Naive thymus-derived CD8-positive, alpha-beta T cell (primary cell): ENCODE data around the gene LUZP4. TPM values are rescaled to one million over a fixed set of nuclear protein-coding genes. Genes with fewer than 3 reads are reported as not detected.

Experiments
- ATAC-seq, 2 donors: fragments of 150-1000 bp; cut with Tn5 transposase in 1 of 2; sonication (Bioruptor Pico), chemical (Tn5 transposase) in 1 of 2; 1 replicate in 1 of 2; 2 replicates in 1 of 2; pipeline ENCODE4 v1.10.0; 2021; ENCODE audit warnings: mild to moderate bottlenecking in 2 of 2, moderate library complexity in 2 of 2
- POLR2A ChIA-PET: fragments of 350-600 bp; sonication (Branson Sonifier 250); formaldehyde crosslinking; loops from one replicate; lab custom pipeline; 2021; ENCODE audit warnings: antibody characterized with exemption; lab: Charles Lee
- DNase-seq, 10 donors: peaks; one replicate each; pipeline versions ENCODE4 v3.0.0 to v3.0.0-alpha.2; 2020 to 2022
- H3K27ac Mint-ChIP-seq, 10 donors: one replicate each; pipeline ENCODE4 v1.8.0; 2020 to 2022; ENCODE audit warnings: mild to moderate bottlenecking in 10 of 10, mixed read lengths in 10 of 10, moderate library complexity in 4 of 10, inconsistent platforms in 1 of 10
- H3K27me3 Mint-ChIP-seq, 5 donors: one replicate each; pipeline ENCODE4 v1.8.0; 2021 to 2022; ENCODE audit warnings: mixed read lengths in 5 of 5
- H3K36me3 Mint-ChIP-seq, 3 donors: one replicate each; pipeline ENCODE4 v1.8.0; 2020 to 2022; ENCODE audit warnings: mixed read lengths in 3 of 3, mild to moderate bottlenecking in 2 of 3, inconsistent platforms in 1 of 3
- H3K4me1 Mint-ChIP-seq, 4 donors: one replicate each; pipeline ENCODE4 v1.8.0; 2021 to 2022; ENCODE audit warnings: mixed read lengths in 4 of 4
- H3K4me3 Mint-ChIP-seq, 10 donors: one replicate each; pipeline ENCODE4 v1.8.0; 2020 to 2022; ENCODE audit warnings: mild to moderate bottlenecking in 10 of 10, mixed read lengths in 10 of 10, moderate library complexity in 6 of 10, inconsistent platforms in 1 of 10
- H3K9me3 Mint-ChIP-seq, 9 donors: one replicate each; pipeline ENCODE4 v1.8.0; 2020 to 2022; ENCODE audit warnings: mixed read lengths in 9 of 9, mild to moderate bottlenecking in 3 of 9, inconsistent platforms in 1 of 9, moderate library complexity in 1 of 9
- polyA plus RNA-seq, 3 donors: library from polyadenylated mRNA; unstranded; fragments of 300-500 nt; fragmentation: Illumina TruSeq; gene quantifications; one replicate each; pipeline ENCODE4 v1.2.3, GENCODE V29; 2021
- total RNA-seq, 8 experiments: library from RNA in 2 of 8; stranded (reverse) in 2 of 8; gene quantifications; one replicate each; pipeline ENCODE4 v1.2.3 and lab custom pipeline; 2021 to 2026

Gene LUZP4
- total RNA-seq, result not detected
- not detected for polyA plus RNA-seq
- total RNA-seq (lab: John Stamatoyannopoulos, UW), result 0 reads per million in 6 experiments

GRCh38 chrX:115289465-115289864 lies at the start of gene LUZP4:
TSS of gene LUZP4 (plus strand) at chrX:115289715. CDS start at chrX:115289760, 45 bp downstream.
- peaks cover 0 to 10% (median 0%) of the 10 kb centered on the region in 9 donors for H3K9me3 Mint-ChIP-seq
- no peak for ATAC-seq
- POLR2A ChIA-PET, result no interaction called here
- H3K27ac Mint-ChIP-seq, result no peak within 1 kb of the TSS
- no peak for DNase-seq
- no peaks in the 10 kb centered on the region for H3K36me3 Mint-ChIP-seq
- no peaks in the 10 kb centered on the region for H3K27me3 Mint-ChIP-seq
- H3K4me1 Mint-ChIP-seq, result no peaks in the 10 kb centered on the region
- H3K4me3 Mint-ChIP-seq, result no peak within 1 kb of the TSS

GRCh38 chrX:115251458-115252233 lies 37.9 kb upstream of the LUZP4 start:
- H3K9me3 Mint-ChIP-seq, result peaks cover 0 to under 1% (median 0%) of the 10 kb centered on the region in 9 donors
- H3K36me3 Mint-ChIP-seq, result no peaks in the 10 kb centered on the region
- no peak overlapping the region for H3K4me3 Mint-ChIP-seq
- H3K27me3 Mint-ChIP-seq, result no peaks in the 10 kb centered on the region
- POLR2A ChIA-PET, result no interaction called here
- no peak overlapping the region for H3K27ac Mint-ChIP-seq
- H3K4me1 Mint-ChIP-seq, result no peaks in the 10 kb centered on the region
- no peak for DNase-seq
- no peak for ATAC-seq

GRCh38 chrX:115255003-115255402 lies 34.5 kb upstream of the LUZP4 start:
- no peak for DNase-seq

GRCh38 chrX:115257711-115258110 lies 31.8 kb upstream of the LUZP4 start:
- ATAC-seq (no peak), DNase-seq (no peak)
- Mint-ChIP-seq H3K9me3 (peaks cover 0 to 5% (median 0%) of the 10 kb centered on the region in 9 donors), H3K27me3 (no peaks in the 10 kb centered on the region), H3K36me3 (no peaks in the 10 kb centered on the region), H3K4me3 (no peak overlapping the region), H3K27ac (no peak overlapping the region), H3K4me1 (no peaks in the 10 kb centered on the region)
- POLR2A ChIA-PET, result no interaction called here

More at GRCh38 chrX:115255003-115255402, 34.5 kb upstream of the LUZP4 start:
- no peaks in the 10 kb centered on the region for H3K4me1 Mint-ChIP-seq
- no peaks in the 10 kb centered on the region for H3K27me3 Mint-ChIP-seq
- no peak overlapping the region for H3K27ac Mint-ChIP-seq
- POLR2A ChIA-PET, result no interaction called here
- H3K36me3 Mint-ChIP-seq, result no peaks in the 10 kb centered on the region
- H3K9me3 Mint-ChIP-seq, result peaks cover 0 to 5% (median 0%) of the 10 kb centered on the region in 9 donors
- H3K4me3 Mint-ChIP-seq, result no peak overlapping the region
- ATAC-seq, result no peak

- Mint-ChIP-seq H3K9me3 (peaks cover 0 to 5% (median 0%) of the 10 kb centered on the region in 9 donors), H3K4me3 (no peak overlapping the region), H3K4me1 (no peaks in the 10 kb centered on the region), H3K36me3 (no peaks in the 10 kb centered on the region), H3K27ac (no peak overlapping the region), H3K27me3 (no peaks in the 10 kb centered on the region)
- DNase-seq (no peak), ATAC-seq (no peak)
- POLR2A ChIA-PET, result no interaction called here
Observed at GRCh38 chrX:115259238-115259875, 30.2 kb upstream of the LUZP4 start.

GRCh38 chrX:115260330-115260729 lies 29.2 kb upstream of the LUZP4 start:
- H3K4me1 Mint-ChIP-seq, result no peaks in the 10 kb centered on the region
- no peaks in the 10 kb centered on the region for H3K36me3 Mint-ChIP-seq
- POLR2A ChIA-PET, result no interaction called here
- no peak for DNase-seq
- no peak for ATAC-seq
- H3K9me3 Mint-ChIP-seq, result peaks cover 0 to 5% (median 0%) of the 10 kb centered on the region in 9 donors
- no peaks in the 10 kb centered on the region for H3K27me3 Mint-ChIP-seq
- H3K27ac Mint-ChIP-seq, result no peak overlapping the region
- H3K4me3 Mint-ChIP-seq, result no peak overlapping the region

GRCh38 chrX:115261148-115261547 lies 28.4 kb upstream of the LUZP4 start:
- Mint-ChIP-seq H3K9me3 (peaks cover 0 to 5% (median 0%) of the 10 kb centered on the region in 9 donors), H3K4me1 (no peaks in the 10 kb centered on the region), H3K4me3 (no peak overlapping the region), H3K27ac (no peak overlapping the region), H3K27me3 (no peaks in the 10 kb centered on the region), H3K36me3 (no peaks in the 10 kb centered on the region)
- DNase-seq, result no peak
- POLR2A ChIA-PET, result no interaction called here
- no peak for ATAC-seq

GRCh38 chrX:115264009-115264408 lies 25.5 kb upstream of the LUZP4 start:
- no peaks in the 10 kb centered on the region for H3K36me3 Mint-ChIP-seq
- no peaks in the 10 kb centered on the region for H3K4me1 Mint-ChIP-seq
- ATAC-seq (no peak), DNase-seq (no peak)
- H3K27ac Mint-ChIP-seq, result no peak overlapping the region
- peaks cover 0 to 4% (median 0%) of the 10 kb centered on the region in 5 donors for H3K27me3 Mint-ChIP-seq
- peaks cover 0 to 4% (median 0%) of the 10 kb centered on the region in 9 donors for H3K9me3 Mint-ChIP-seq
- POLR2A ChIA-PET, result no interaction called here
- no peak overlapping the region for H3K4me3 Mint-ChIP-seq

- POLR2A ChIA-PET, result no interaction called here
- peaks cover 0 to 4% (median 0%) of the 10 kb centered on the region in 9 donors for H3K9me3 Mint-ChIP-seq
- ATAC-seq (no peak), DNase-seq (no peak)
- no peak overlapping the region for H3K27ac Mint-ChIP-seq
- H3K4me3 Mint-ChIP-seq, result no peak overlapping the region
- no peaks in the 10 kb centered on the region for H3K4me1 Mint-ChIP-seq
- no peaks in the 10 kb centered on the region for H3K36me3 Mint-ChIP-seq
- H3K27me3 Mint-ChIP-seq, result peaks cover 0 to 4% (median 0%) of the 10 kb centered on the region in 5 donors
Observed at GRCh38 chrX:115266300-115266699, 23.2 kb upstream of the LUZP4 start.

GRCh38 chrX:115268421-115268820 lies 21.1 kb upstream of the LUZP4 start:
- POLR2A ChIA-PET, result no interaction called here
- ATAC-seq (no peak), DNase-seq (no peak)
- Mint-ChIP-seq H3K27ac (no peak overlapping the region), H3K4me1 (no peaks in the 10 kb centered on the region), H3K9me3 (peaks cover 0 to 4% (median 0%) of the 10 kb centered on the region in 9 donors), H3K4me3 (no peak overlapping the region), H3K27me3 (peaks cover 0 to 4% (median 0%) of the 10 kb centered on the region in 5 donors), H3K36me3 (no peaks in the 10 kb centered on the region)

GRCh38 chrX:115269051-115269683 lies 20.3 kb upstream of the LUZP4 start:
- H3K36me3 Mint-ChIP-seq, result no peaks in the 10 kb centered on the region
- ATAC-seq, result no peak
- H3K4me3 Mint-ChIP-seq, result no peak overlapping the region
- POLR2A ChIA-PET, result no interaction called here
- H3K4me1 Mint-ChIP-seq, result no peaks in the 10 kb centered on the region
- DNase-seq, result no peak
- H3K27me3 Mint-ChIP-seq, result peaks cover 0 to 4% (median 0%) of the 10 kb centered on the region in 5 donors
- peaks cover 0 to 4% (median 0%) of the 10 kb centered on the region in 9 donors for H3K9me3 Mint-ChIP-seq
- H3K27ac Mint-ChIP-seq, result no peak overlapping the region

- Mint-ChIP-seq H3K27me3 (no peaks in the 10 kb centered on the region), H3K36me3 (no peaks in the 10 kb centered on the region), H3K4me1 (no peaks in the 10 kb centered on the region), H3K27ac (no peak overlapping the region), H3K9me3 (peaks cover 0 to 10% (median 0%) of the 10 kb centered on the region in 9 donors), H3K4me3 (no peak overlapping the region)
- POLR2A ChIA-PET, result no interaction called here
- DNase-seq (no peak), ATAC-seq (no peak)
Observed at GRCh38 chrX:115284877-115285276, 4.6 kb upstream of the LUZP4 start.

- no peak for DNase-seq
- POLR2A ChIA-PET, result no interaction called here
- H3K27ac Mint-ChIP-seq, result no peak overlapping the region
- H3K4me1 Mint-ChIP-seq, result no peaks in the 10 kb centered on the region
- no peaks in the 10 kb centered on the region for H3K36me3 Mint-ChIP-seq
- H3K27me3 Mint-ChIP-seq, result no peaks in the 10 kb centered on the region
- H3K4me3 Mint-ChIP-seq, result no peak overlapping the region
- ATAC-seq, result no peak
- H3K9me3 Mint-ChIP-seq, result peaks cover 0 to 2% (median 0%) of the 10 kb centered on the region in 9 donors
Observed at GRCh38 chrX:115297189-115297588, 7.7 kb downstream of the LUZP4 start.
